Measurements from ENCODE around the gene MAPT. TPM values are rescaled to one million over a fixed set of nuclear protein-coding genes. Genes with fewer than 3 reads are reported as not detected.
A peak's percentile ranks its signal among the peaks of the same experiment; 100 is the strongest.

Gene MAPT
- total and polyA plus RNA-seq, 7 experiments from 2014 or later, result 0.12 to 1.3 (median 0.80) TPM

DNA sequence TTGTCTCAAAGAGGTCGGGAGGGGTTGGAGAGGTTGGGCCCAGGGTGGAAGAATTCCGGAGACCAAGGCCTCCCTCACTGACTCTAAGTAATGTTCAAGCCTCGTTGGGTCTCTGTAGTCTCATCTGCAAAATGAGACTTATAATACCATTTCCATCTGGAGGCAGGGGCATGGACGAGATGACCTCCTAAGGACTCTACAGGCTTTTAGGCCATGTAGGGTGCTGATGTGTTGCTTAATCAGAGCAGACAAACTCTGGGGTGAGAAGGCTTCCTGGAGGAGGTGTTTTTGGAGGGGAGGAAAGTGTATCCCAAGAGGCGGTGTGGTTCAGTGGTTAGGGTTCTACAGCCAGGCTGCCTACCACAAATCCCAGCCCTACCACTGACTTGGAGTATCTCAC, 46.6 kb upstream of the MAPT start:
- ATAC-seq (no peak), DNase-seq (no peak)
- POLR2A ChIA-PET, result no interaction called here
- Histone ChIP-seq H3K27me3 (ENCODE audit: control insufficient read depth in 2 of 2, insufficient read depth in 2 of 2, low read length in 2 of 2) (no peaks in the 10 kb centered on the region), H3K27ac (ENCODE audit: low read depth, low read length) (no peak overlapping the region), H3K36me3 (ENCODE audit: control insufficient read depth in 2 of 3, insufficient read depth in 3 of 3, low read length in 3 of 3) (no peaks in the 10 kb centered on the region), H3K4me1 (ENCODE audit: control insufficient read depth in 2 of 2, insufficient read depth in 2 of 2, low read length in 2 of 2) (no peaks in the 10 kb centered on the region), H3K9me3 (ENCODE audit: control insufficient read depth in 2 of 3, low read length in 3 of 3) (no peaks in the 10 kb centered on the region), H3K4me3 (ENCODE audit: low read length) (no peak overlapping the region)
- CTCF ChIA-PET, result no interaction called here
- Mint-ChIP-seq H3K36me3 (no peaks in the 10 kb centered on the region), H3K27ac (peak overlapping the region in 1 of 9 donors; percentile 71), H3K4me1 (peaks cover 0 to 6% (median 3%) of the 10 kb centered on the region in 7 donors), H3K27me3 (peaks cover 0 to 10% (median 0%) of the 10 kb centered on the region in 5 donors), H3K4me3 (no peak overlapping the region), H3K9me3 (peaks cover 0 to 1% (median 0%) of the 10 kb centered on the region in 11 donors)
- intact Hi-C loops (cut with micrococcal nuclease), result no loop called here

DNA sequence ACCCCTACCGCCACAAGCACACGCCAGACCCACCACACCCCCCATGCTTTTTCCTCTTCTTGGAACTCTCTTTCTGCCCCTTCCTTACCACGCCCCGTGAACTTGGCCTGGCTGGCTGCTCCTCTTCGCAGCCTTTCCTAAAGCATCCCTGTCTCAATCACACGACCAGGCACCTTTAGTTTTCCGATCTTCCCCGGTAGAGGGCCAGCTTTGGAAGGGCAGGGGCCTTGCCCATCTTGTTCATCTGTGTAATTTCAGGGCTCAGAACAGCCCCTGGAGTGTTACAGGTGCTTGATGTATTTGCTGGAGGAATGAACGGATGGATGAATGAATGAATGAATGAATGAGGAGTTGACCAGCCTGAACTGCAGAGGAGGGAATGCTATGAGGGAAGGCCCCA, 45.9 kb upstream of the MAPT start:
- peaks cover 0 to 1% (median 0%) of the 10 kb centered on the region in 11 donors for H3K9me3 Mint-ChIP-seq
- POLR2A ChIA-PET, result no interaction called here
- no peaks in the 10 kb centered on the region for H3K36me3 Mint-ChIP-seq
- no peak for ATAC-seq
- Histone ChIP-seq H3K36me3 (ENCODE audit: control insufficient read depth in 2 of 3, insufficient read depth in 3 of 3, low read length in 3 of 3) (no peaks in the 10 kb centered on the region), H3K9me3 (ENCODE audit: control insufficient read depth in 2 of 3, low read length in 3 of 3) (no peaks in the 10 kb centered on the region), H3K27ac (ENCODE audit: low read depth, low read length) (no peak overlapping the region), H3K4me3 (ENCODE audit: low read length) (no peak overlapping the region), H3K27me3 (ENCODE audit: control insufficient read depth in 2 of 2, insufficient read depth in 2 of 2, low read length in 2 of 2) (no peaks in the 10 kb centered on the region), H3K4me1 (ENCODE audit: control insufficient read depth in 2 of 2, insufficient read depth in 2 of 2, low read length in 2 of 2) (no peaks in the 10 kb centered on the region)
- no peak overlapping the region for H3K4me3 Mint-ChIP-seq
- intact Hi-C loops (cut with micrococcal nuclease), result no loop called here
- peaks cover 0 to 12% (median 1%) of the 10 kb centered on the region in 5 donors for H3K27me3 Mint-ChIP-seq
- no peak overlapping the region for H3K27ac Mint-ChIP-seq
- DNase-seq, result no peak
- H3K4me1 Mint-ChIP-seq, result peaks cover 0 to 7% (median 3%) of the 10 kb centered on the region in 7 donors
- CTCF ChIA-PET, result no interaction called here

DNA sequence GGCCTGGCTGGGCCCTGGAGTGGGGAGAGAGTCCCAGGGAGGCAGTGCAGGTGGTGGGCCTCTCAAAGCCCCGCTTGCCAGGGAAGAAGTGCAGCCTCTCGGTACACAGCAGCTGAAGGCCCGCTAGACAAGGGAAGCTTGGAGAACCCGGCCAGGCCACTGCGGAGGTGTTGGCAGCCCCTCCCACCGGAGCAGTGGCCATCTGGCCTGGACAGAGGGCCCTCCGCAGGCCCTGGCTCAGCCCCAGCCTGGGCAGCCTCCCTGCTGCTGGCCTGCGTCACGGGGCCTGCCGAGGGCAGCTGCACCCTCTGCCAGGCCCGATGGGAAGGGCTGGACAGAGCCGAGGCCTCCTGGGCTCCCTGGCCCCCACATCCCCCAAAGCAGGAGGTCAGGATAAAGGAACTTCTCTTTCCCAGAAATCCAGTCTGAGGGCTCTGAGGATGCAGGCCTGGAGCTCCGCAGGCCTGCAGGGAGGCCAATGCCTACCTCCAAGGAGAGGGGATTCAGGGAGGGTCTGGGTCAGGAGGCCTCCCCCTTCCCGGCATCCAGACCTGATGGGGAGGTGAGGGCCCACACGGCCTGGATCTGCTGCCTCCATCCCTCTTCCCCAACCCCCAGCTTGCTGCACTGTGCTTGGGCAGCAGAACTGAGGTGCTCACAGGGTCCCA, 45.4 kb upstream of the MAPT start:
- Histone ChIP-seq H3K27ac (ENCODE audit: low read depth, low read length) (no peak overlapping the region), H3K36me3 (ENCODE audit: control insufficient read depth in 2 of 3, insufficient read depth in 3 of 3, low read length in 3 of 3) (no peaks in the 10 kb centered on the region), H3K27me3 (ENCODE audit: control insufficient read depth in 2 of 2, insufficient read depth in 2 of 2, low read length in 2 of 2) (no peaks in the 10 kb centered on the region), H3K4me1 (ENCODE audit: control insufficient read depth in 2 of 2, insufficient read depth in 2 of 2, low read length in 2 of 2) (no peaks in the 10 kb centered on the region), H3K9me3 (ENCODE audit: control insufficient read depth in 2 of 3, low read length in 3 of 3) (no peaks in the 10 kb centered on the region), H3K4me3 (ENCODE audit: low read length) (no peak overlapping the region)
- POLR2A ChIA-PET, result no interaction called here
- ATAC-seq, result no peak
- Mint-ChIP-seq H3K4me3 (no peak overlapping the region), H3K27ac (no peak overlapping the region), H3K9me3 (peaks cover 0 to 1% (median 0%) of the 10 kb centered on the region in 11 donors), H3K36me3 (no peaks in the 10 kb centered on the region), H3K4me1 (peaks cover 0 to 7% (median 3%) of the 10 kb centered on the region in 7 donors), H3K27me3 (peaks cover 0 to 12% (median 5%) of the 10 kb centered on the region in 5 donors)
- DNase-seq, result no peak
- intact Hi-C loops (cut with micrococcal nuclease), result no loop called here
- CTCF ChIA-PET, result interaction anchor here (0.8 kb wide), 1 partner anchor 22 kb away, joined by 3 read pairs; no protein-coding TSS in a partner anchor

DNA sequence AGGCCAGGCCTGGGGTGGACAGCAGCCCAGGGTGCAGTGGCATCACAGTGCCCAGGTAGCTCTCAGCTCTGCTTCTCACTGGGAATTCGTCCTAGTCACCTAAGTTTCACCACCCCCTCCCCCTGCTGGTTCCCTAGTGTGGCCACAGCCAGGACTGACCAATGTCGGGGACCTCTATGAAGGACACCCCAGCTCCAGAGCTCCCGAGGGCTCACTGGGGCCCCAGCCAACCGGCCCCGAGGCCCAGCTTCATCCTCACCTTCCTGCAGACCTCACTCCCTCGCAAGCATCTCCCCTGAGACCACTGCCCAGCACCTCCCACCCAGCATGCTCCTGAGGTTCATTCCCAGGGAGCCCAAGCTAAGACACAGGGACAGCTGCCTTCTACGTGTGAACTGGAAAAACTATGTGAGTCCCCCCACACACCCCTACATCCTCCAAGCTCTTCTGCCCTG, 44.8 kb upstream of the MAPT start:
- POLR2A ChIA-PET, result no interaction called here
- DNase-seq, result no peak
- Histone ChIP-seq H3K27ac (ENCODE audit: low read depth, low read length) (no peak overlapping the region), H3K36me3 (ENCODE audit: control insufficient read depth in 2 of 3, insufficient read depth in 3 of 3, low read length in 3 of 3) (no peaks in the 10 kb centered on the region), H3K27me3 (ENCODE audit: control insufficient read depth in 2 of 2, insufficient read depth in 2 of 2, low read length in 2 of 2) (no peaks in the 10 kb centered on the region), H3K4me3 (ENCODE audit: low read length) (no peak overlapping the region), H3K9me3 (ENCODE audit: control insufficient read depth in 2 of 3, low read length in 3 of 3) (no peaks in the 10 kb centered on the region), H3K4me1 (ENCODE audit: control insufficient read depth in 2 of 2, insufficient read depth in 2 of 2, low read length in 2 of 2) (no peaks in the 10 kb centered on the region)
- Mint-ChIP-seq H3K4me3 (no peak overlapping the region), H3K4me1 (peaks cover 0 to 7% (median 3%) of the 10 kb centered on the region in 7 donors), H3K27me3 (peaks cover 4 to 12% (median 10%) of the 10 kb centered on the region in 5 donors), H3K9me3 (peaks cover 0 to 1% (median 0%) of the 10 kb centered on the region in 11 donors), H3K36me3 (no peaks in the 10 kb centered on the region), H3K27ac (no peak overlapping the region)
- ATAC-seq, result no peak
- CTCF ChIA-PET, result interaction anchor here (0.8 kb wide), 1 partner anchor 22 kb away, joined by 3 read pairs; no protein-coding TSS in a partner anchor
- intact Hi-C loops (cut with micrococcal nuclease), result no loop called here

DNA sequence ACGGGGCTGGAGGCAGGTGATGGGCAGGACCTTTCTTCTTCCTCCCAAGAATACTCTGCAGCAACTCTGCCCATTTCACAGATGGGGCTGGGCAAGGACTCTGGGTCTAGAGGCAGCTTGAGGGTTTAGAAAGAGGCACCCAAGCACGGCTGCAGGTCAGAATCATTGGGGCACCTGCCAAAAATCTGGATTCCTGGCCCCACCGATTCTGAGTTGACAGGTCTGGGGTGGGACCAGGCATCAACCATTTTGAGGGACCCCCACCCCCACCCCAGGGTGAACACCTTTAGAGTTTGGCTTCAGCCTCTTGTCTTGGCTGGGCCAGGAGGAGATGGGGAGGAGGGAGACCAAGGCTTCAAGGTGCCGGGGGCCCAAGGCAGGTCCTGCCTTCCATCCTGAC, 44.3 kb upstream of the MAPT start:
- DNase-seq (no peak), ATAC-seq (no peak)
- Mint-ChIP-seq H3K9me3 (peaks cover 0 to 2% (median 0%) of the 10 kb centered on the region in 11 donors), H3K36me3 (no peaks in the 10 kb centered on the region), H3K4me1 (peaks cover 0 to 7% (median 3%) of the 10 kb centered on the region in 7 donors), H3K27me3 (peaks cover 4 to 12% (median 10%) of the 10 kb centered on the region in 5 donors), H3K4me3 (no peak overlapping the region), H3K27ac (no peak overlapping the region)
- Histone ChIP-seq H3K4me3 (ENCODE audit: low read length) (no peak overlapping the region), H3K27ac (ENCODE audit: low read depth, low read length) (no peak overlapping the region), H3K36me3 (ENCODE audit: control insufficient read depth in 2 of 3, insufficient read depth in 3 of 3, low read length in 3 of 3) (no peaks in the 10 kb centered on the region), H3K27me3 (ENCODE audit: control insufficient read depth in 2 of 2, insufficient read depth in 2 of 2, low read length in 2 of 2) (no peaks in the 10 kb centered on the region), H3K4me1 (ENCODE audit: control insufficient read depth in 2 of 2, insufficient read depth in 2 of 2, low read length in 2 of 2) (no peaks in the 10 kb centered on the region), H3K9me3 (ENCODE audit: control insufficient read depth in 2 of 3, low read length in 3 of 3) (no peaks in the 10 kb centered on the region)
- CTCF ChIA-PET, result interaction anchor here (0.8 kb wide), 1 partner anchor 23 kb away, joined by 3 read pairs; no protein-coding TSS in a partner anchor
- intact Hi-C loops (cut with micrococcal nuclease), result loop anchor here (5.0 kb wide), 1 partner anchor 208 kb away; no protein-coding TSS in a partner anchor
- POLR2A ChIA-PET, result no interaction called here

DNA sequence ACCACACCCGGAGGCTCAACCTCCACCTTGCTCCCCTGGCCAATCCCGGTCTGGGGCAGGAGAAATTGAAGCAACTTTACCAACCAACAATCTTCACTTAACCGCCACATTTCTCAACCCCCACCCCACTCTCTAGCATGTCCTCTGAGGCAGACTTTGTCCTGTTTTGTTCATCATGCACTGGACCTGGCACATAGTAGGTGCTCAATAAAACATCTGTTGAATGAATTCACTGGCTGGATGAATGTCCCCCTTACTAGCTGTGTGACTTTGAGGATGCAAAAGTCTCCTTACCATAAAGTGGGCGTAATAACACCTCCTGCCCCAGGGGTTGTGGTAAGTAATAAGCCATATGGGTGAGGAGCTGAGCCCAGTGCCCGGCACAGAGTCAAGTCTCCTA, 43.9 kb upstream of the MAPT start:
- no peak for ATAC-seq

More for the DNA sequence above, 43.9 kb upstream of the MAPT start:
- no peak for DNase-seq
- H3K27ac ChIP-seq (ENCODE audit: low read depth, low read length), result no peak overlapping the region
- H3K9me3 ChIP-seq (ENCODE audit: control insufficient read depth in 2 of 3, low read length in 3 of 3), result no peaks in the 10 kb centered on the region
- Mint-ChIP-seq H3K9me3 (peaks cover 0 to 3% (median 0%) of the 10 kb centered on the region in 11 donors), H3K27me3 (peaks cover 4 to 15% (median 10%) of the 10 kb centered on the region in 5 donors), H3K36me3 (no peaks in the 10 kb centered on the region), H3K4me3 (no peak overlapping the region), H3K27ac (no peak overlapping the region), H3K4me1 (peaks cover 0 to 7% (median 3%) of the 10 kb centered on the region in 7 donors)
- H3K4me3 ChIP-seq (ENCODE audit: low read length), result no peak overlapping the region
- H3K27me3 ChIP-seq (ENCODE audit: control insufficient read depth in 2 of 2, insufficient read depth in 2 of 2, low read length in 2 of 2), result no peaks in the 10 kb centered on the region
- POLR2A ChIA-PET, result no interaction called here
- CTCF ChIA-PET, result no interaction called here
- H3K36me3 ChIP-seq (ENCODE audit: control insufficient read depth in 2 of 3, insufficient read depth in 3 of 3, low read length in 3 of 3), result no peaks in the 10 kb centered on the region
- intact Hi-C loops (cut with micrococcal nuclease), result loop anchor here (5.0 kb wide), 1 partner anchor 208 kb away; no protein-coding TSS in a partner anchor
- no peaks in the 10 kb centered on the region for H3K4me1 ChIP-seq (ENCODE audit: control insufficient read depth in 2 of 2, insufficient read depth in 2 of 2, low read length in 2 of 2)

Measured in naive thymus-derived CD4-positive, alpha-beta T cell (primary cell).